Fibroblast of the aortic adventitia (primary cell): Measurements from ENCODE around the gene ZNF580. TPM values are rescaled to one million over a fixed set of nuclear protein-coding genes. Genes with fewer than 3 reads are reported as not detected.
A peak's percentile ranks its signal among the peaks of the same experiment; 100 is the strongest.

Experiments used
- DNase-seq: peaks from one replicate; pipeline ENCODE4 v3.0.0-alpha.2; 2010; ENCODE audit warnings: low read depth
- H3K4me3 ChIP-seq: 2 replicates; pipeline ENCODE4 v1.5.1; 2011; ENCODE audit warnings: low read depth, mild to moderate bottlenecking, control low read depth, low read length, moderate library complexity
- CTCF ChIP-seq: IDR thresholded peaks from 2 replicates; pipeline ENCODE4 v1.5.1; 2011; ENCODE audit warnings: mild to moderate bottlenecking, low read length, control low read depth, inconsistent platforms; ENCODE audit not compliant: insufficient read depth
- total RNA-seq: library from RNA; depleted of rRNA; stranded (reverse); fragments of >200 nt; gene quantifications from 2 replicates; pipeline ENCODE4 v1.2.3, GENCODE V29; 2012; ENCODE audit warnings: low replicate concordance

The ZNF580 gene
- total RNA-seq, 1 donor: 6.3 TPM

DNA sequence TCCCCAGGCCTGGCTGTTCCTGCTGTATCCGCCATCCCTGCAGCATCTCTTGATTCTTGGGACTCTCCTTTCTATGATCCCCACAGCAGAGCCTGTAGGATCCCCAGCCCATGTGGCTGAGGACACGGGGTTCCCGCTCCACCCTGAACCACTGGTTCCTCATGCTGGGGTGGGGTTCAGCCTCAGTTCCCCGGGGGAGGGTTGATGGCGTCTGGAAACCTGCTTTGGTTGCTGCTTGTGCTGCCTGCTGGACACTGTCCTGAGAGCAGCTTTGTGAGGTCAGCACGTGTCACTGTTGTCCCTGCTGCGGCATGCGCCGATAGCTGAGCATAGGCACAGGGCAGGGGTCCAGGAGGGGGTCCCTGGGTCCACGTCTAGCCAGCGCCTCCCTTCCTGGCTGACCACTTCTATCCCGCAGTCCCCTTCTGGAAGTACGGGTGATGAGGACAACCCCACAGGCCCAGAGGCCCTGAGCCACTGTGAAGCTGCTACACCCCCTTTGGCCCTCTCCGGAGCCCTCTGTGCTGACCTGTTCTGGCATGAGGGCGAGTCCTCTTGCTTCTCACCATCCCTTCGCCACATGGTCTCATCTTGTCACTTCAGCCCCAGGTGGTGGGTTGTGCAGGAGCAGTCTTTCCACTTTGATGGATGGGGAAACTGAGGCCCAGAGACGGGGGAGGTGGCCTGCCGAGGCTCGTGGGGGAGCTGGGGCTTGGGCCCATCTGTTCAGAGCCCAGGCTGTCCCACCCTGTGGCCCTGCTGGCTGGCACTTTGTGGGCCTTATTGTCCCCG lies 39.7 kb downstream of the ZNF580 start:
- no peak for DNase-seq
- TF ChIP-seq CTCF: no peak
- H3K4me3 ChIP-seq: no peak overlapping the region

DNA sequence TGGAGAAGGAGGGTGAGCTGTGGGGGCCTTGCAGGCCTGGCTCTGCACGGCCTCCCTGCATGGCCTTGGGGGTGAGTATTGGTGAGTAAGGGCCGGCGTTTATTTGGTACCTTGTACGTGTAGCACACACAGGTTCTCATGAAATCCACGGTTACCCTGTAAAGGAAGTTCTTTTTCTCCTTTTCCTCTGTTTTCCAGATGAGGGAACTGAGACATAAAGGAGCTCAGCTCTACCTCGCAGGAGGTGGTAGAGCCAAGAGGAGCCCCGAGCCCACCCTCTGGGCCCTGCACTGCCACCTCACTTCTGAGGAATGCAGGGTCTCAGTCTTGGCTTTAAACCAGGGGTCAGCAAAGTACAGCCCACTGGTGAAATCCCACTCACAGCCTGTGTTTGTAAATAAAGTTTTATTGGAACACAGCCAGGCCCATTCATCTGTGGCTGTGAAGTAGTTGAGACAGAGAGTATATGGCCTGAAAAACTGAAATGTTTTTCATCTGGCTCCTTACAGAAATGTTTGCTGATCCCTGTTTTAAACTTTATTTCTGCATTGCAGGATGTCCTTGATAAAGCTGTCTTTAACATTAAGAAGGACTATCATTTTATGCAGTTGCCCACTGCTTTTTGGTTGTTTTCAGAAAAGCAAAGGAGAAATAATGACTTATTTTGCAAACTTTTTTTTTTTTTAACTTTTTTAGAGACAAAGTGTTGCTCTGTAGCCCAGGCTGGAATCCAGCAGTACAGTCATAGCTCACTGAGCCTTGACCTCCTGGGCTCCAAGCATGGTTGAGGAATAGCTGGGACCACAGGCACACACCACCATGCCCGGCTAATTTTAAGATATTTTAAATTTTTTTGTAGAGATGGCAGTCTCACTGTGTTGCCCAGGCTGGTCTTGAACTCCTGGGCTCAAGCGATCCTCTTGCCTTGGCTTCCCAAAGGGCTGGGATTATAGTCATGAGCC lies 40.6 kb downstream of the ZNF580 start:
- no peak overlapping the region for H3K4me3 ChIP-seq
- no peak for TF ChIP-seq CTCF
- DNase-seq: peak; percentile 21

DNA sequence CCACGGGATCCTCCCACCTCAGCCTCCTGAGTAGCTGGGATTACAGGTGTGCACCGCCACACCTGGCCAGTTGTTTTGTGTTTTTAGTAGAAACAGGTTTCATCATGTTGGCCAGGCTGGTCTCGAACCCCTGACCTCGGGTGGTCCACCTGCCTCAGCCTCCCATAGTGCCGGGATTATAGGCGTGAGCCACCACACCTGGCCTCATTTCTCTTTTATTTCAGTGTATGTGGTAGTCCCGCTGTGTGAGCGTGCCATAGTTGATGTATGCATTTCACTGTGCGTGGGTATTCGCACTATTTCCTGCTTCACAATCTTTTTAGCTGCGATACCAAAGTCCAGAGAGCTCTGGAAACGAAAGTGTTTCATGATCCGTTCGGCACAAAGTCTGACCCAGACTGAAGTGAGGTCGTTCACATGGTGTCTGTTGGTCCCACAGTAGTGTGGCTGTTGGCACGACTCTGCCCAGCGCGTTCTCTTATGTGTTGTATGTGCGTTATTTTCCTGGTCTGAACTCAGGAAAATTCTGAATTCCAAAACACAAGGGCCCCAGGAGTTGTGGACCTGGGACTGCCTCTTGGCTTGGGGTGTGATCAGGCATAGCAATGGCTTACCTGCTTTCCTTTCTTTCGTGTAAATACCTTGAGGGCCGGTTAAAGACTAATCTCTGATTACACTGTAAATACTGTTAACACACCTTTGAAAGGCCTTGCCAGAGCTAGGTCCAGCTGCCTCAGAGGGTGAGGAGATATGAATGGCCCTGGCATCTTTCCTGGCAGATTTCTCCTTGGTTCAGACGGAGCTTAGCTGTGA lies 42.9 kb downstream of the ZNF580 start:
- no peak overlapping the region for H3K4me3 ChIP-seq
- no peak for TF ChIP-seq CTCF
- no peak for DNase-seq

- no peak for DNase-seq
- no peak for TF ChIP-seq CTCF
- no peak overlapping the region for H3K4me3 ChIP-seq
Measured at GRCh38 chr19:55684946-55685681, 44.3 kb downstream of the ZNF580 start.

GRCh38 chr19:55685776-55686175 lies 45.0 kb downstream of the ZNF580 start:
- H3K4me3 ChIP-seq: no peak overlapping the region
- DNase-seq: no peak
- no peak for TF ChIP-seq CTCF
